ENCODE measurements around the gene PXMP4.

PXMP4 gene

GRCh38 chr20:33686100-33686983, 33.8 kb downstream of the PXMP4 start, which contains the start of gene E2F1:
Gene E2F1 (minus strand): TSS chr20:33686385. CDS start chr20:33686264, 121 bp downstream.
- peak; percentile 49 for FAIRE-seq

GRCh38 chr20:33685328-33686099, 34.6 kb downstream of the PXMP4 start:
- DNase-seq (ENCODE audit: insufficient read length, low spot score) = peak; percentile 86
- peak; percentile 87 for FAIRE-seq

More at GRCh38 chr20:33686100-33686983, 33.8 kb downstream of the PXMP4 start, which contains the start of gene E2F1:
- peak; percentile 98 for DNase-seq (ENCODE audit: insufficient read length, low spot score)

- DNase-seq (ENCODE audit: insufficient read length, low spot score) (no peak), FAIRE-seq (no peak)
Observed at GRCh38 chr20:33684533-33685327, 35.4 kb downstream of the PXMP4 start.

GRCh38 chr20:33681728-33682353, 38.3 kb downstream of the PXMP4 start:
- DNase-seq (ENCODE audit: insufficient read length, low spot score) (no peak), FAIRE-seq (no peak)

- no peak for DNase-seq (ENCODE audit: insufficient read length, low spot score)
- no peak for FAIRE-seq
Observed at GRCh38 chr20:33681288-33681687, 38.8 kb downstream of the PXMP4 start.

- no peak for FAIRE-seq
- DNase-seq (ENCODE audit: insufficient read length, low spot score) = no peak
Observed at GRCh38 chr20:33680686-33681085, 39.4 kb downstream of the PXMP4 start.

- DNase-seq (ENCODE audit: insufficient read length, low spot score) (peak; percentile 63), FAIRE-seq (peak; percentile 71)
Observed at GRCh38 chr20:33679758-33680485, 40.2 kb downstream of the PXMP4 start.

- DNase-seq (ENCODE audit: insufficient read length, low spot score) = no peak
- FAIRE-seq = no peak
Observed at GRCh38 chr20:33677991-33678702, 42.0 kb downstream of the PXMP4 start.

- no peak for DNase-seq (ENCODE audit: insufficient read length, low spot score)
- FAIRE-seq = no peak
Observed at GRCh38 chr20:33676652-33677645, 43.2 kb downstream of the PXMP4 start.

- DNase-seq (ENCODE audit: insufficient read length, low spot score) = no peak
- no peak for FAIRE-seq
Observed at GRCh38 chr20:33676121-33676520, 44.0 kb downstream of the PXMP4 start.

GRCh38 chr20:33675136-33675959, 44.8 kb downstream of the PXMP4 start:
- DNase-seq (ENCODE audit: insufficient read length, low spot score) (no peak), FAIRE-seq (no peak)

- DNase-seq (ENCODE audit: insufficient read length, low spot score) = peak; percentile 89
- no peak for FAIRE-seq
Observed at GRCh38 chr20:33674294-33675135, 45.6 kb downstream of the PXMP4 start, which contains the start of gene NECAB3. Gene NECAB3 (minus strand): TSS chr20:33674428. CDS start chr20:33674352, 76 bp downstream.

GRCh38 chr20:33673410-33674293, 46.5 kb downstream of the PXMP4 start:
- DNase-seq (ENCODE audit: insufficient read length, low spot score) (peak; percentile 63), FAIRE-seq (no peak)

GRCh38 chr20:33673114-33673409, 47.0 kb downstream of the PXMP4 start:
- FAIRE-seq = no peak
- no peak for DNase-seq (ENCODE audit: insufficient read length, low spot score)
